NCI-H1694 (cell line): ENCODE measurements around the gene SURF4.

Experiments used
- DNase-seq: peaks from one replicate; lab custom pipeline; 2025; lab: John Stamatoyannopoulos, UW

The SURF4 gene

DNA sequence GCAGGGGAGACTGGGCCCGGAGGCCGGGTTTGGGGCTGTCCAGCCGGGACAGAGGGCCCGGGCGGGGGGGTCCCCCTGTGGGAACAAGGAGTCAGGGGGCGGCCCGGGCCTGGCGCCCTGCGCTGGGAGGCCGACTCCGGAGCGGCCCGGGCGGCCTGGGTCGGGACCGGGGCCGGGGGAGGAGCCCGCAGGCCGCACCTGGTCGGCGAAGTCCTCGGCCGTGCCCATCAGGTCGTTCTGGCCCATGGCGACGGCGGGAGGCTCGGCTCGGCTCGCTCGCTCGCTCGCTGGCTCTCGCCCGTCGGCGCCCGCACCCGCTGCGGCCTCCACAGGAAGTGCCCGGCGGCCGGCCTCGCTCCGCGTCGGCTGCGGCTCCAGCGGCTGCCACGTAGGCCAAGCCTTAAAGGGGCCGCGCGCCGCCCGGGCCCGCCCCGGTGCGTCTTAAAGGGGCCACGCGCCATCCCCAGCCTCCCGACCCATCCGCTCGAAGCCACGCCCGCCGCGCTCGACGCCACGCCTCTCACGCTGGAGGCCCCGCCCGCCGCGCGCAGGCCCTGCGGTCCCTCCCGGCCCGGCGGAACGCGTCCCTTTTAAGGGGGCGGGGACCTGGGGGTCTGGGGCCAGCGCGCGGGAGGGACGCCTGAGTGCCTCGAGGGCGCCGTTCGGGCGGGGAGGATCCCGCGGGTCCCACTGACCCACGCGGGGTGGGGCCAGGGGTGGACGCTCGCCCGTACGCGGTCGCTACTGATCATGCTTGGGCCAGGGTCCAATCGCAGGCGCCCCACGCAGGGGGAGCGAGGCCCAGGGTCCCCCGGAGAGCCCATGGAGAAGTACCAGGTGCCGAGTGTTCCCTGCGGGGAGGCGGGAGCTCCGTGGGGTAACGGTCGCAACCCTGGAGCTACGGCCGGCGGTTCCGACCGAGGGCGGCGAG lies at the start of gene SURF4, which contains the start of gene STKLD1:
SURF4 (minus strand) TSS at position 337 of the 931 bp plus-strand sequence; CDS start at position 246, 91 bp downstream.
STKLD1 (plus strand) TSS at position 643 of the 931 bp plus-strand sequence; CDS start at position 751, 108 bp downstream.
- DNase-seq: peak; percentile 80

DNA sequence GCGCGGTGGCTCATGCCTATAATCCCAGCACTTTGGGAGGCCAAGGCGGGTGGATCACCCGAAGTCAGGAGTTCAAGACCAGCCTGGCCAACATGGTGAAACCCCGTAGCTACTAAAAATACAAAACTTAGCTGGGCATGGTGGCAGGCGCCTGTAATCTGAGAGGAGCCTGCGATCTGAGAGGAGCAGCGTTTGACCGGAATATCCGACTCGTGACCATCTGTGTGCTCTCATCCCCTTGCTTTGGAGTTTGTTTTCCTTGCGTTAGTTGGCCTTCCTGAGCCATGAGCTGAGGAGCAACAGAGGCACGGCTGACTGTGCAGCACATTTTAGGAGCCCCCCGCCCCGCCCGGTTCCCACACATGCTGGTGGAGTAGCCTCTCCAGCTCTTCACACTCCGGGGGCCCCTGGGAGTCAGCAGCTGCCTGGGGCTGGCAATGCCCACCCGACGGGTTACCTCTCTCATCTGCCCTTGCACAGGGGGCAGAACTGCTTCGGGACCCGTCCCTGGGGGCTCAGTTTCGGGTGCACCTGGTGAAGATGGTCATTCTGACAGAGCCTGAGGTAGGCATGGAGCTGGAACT lies 49.3 kb upstream of the SURF4 start:
- DNase-seq: no peak

DNA sequence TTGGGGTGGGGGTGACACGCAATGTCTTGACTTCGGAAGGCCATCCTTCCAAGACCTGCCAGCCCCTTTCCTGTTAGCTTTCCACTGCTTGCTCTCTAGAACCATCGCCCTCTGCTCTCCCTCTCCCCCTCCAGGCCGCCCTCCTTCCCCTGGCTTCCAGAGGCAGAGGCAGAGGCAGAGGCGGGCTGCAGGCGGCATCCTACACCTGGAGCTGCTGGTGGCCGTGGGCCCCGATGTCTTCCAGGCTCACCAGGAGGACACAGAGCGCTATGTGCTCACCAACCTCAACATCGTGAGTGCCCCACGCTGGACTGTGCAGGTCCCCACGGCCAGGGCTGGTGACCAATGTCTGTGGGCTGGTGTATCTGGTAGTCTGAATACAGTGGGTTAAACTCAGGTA lies 48.3 kb upstream of the SURF4 start:
- DNase-seq: no peak

DNA sequence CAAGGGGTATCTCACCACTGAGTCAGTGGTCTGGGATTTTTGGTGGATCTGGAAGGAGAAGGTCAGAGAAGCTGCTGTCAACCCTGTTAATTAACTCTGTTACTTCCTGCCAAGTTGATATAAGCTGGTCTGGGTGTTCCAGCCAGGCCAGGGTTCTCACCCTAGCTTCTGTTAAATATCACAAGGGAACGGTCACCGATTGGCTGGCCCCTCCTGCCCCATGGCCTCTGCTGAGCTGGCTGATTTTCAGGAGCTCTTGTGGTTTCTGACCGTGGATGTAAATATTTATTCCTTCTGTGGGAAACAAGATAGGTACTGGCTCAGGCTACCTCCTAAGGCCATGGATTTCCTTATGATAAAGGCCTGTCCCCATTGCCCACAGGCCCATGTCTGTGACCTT lies 47.4 kb upstream of the SURF4 start:
- DNase-seq: no peak

DNA sequence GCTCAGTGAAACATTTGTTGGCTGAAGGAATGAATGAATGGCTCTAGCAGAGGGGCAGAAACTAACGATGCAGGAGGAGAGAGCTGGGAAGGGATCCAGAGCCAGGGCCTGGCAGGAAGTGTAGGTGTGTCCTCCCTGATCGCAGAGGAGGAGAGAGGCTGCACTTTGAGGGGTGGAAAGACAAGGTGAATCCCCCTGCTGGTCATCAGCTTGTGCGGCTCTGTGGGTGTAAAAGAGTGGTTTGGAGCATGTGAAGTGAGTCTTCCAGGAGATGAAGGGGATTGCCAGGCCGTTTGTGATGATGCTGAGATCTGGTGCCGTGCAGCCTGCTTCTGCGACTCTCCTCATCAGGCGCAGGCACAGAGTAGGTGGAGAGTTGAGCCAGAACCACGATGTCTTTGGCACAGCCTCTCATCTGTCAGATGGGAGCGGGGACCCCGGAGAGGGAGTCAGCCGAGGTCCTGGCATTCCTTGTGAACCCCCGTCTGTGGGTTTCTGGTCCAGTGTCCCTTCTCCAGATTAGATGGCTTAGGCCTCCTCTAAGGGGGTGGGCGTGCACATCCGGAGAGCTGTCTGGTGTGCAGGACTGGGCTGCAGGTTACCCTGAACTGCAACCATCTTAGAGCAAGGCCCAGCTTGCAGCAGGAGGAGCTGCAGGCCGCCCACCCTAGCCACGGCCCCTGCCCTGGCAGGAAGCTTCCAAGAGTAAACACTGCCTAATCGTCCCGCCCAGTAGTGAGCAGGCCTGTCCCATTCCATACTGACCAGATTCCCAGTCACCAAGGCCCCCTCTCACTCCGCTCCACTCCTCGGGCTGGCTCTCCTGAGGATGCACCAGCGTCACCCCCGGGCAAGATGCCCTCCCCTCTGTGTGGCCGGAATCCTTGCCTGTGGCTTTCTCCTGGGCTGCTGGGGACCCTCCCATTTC lies 46.0 kb upstream of the SURF4 start, which contains the start of gene ADAMTS13:
ADAMTS13 (plus strand) TSS at position 753 of the 928 bp plus-strand sequence; CDS start at position 830, 77 bp downstream.
- no peak for DNase-seq

DNA sequence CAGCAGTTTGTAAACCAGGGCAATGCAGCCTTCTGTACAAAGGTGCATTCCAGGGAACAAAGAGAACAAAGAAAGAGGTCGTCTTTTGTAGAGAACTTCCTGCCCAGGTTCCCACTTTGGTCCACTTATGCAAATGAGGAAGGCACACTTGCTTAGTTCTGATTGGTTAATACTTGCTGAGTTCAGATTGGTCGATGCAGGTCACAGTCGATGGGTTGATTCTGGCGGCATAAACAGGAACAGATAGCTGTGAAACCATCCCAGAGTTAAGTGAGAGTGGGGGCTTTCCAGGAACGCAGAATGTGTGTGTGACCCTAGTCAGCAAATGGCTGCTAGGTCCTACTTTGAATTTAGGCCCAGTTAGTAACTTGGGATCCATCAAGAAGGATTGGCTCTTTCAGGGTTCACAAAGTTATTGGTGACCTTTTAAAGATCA lies 44.5 kb upstream of the SURF4 start:
- no peak for DNase-seq

DNA sequence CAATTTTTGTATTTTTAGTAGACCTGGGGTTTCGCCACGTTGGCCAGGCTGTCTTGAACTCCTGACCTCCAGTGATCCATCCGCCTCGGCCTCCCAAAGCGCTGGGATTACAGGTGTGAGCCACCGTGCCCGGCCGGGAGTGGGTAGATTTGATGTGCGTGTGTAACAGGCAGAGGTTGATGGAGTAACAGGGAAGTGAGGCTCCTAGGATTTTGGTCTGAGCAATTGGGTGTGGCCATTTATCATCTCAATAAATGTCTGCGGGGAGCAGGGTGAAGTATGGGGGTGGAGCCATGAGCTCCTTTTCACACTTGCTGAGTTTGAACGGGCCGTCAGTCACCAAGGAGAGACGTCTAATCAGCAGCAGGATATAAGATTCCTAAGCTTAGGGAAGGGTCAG lies 43.1 kb upstream of the SURF4 start:
- no peak for DNase-seq

DNA sequence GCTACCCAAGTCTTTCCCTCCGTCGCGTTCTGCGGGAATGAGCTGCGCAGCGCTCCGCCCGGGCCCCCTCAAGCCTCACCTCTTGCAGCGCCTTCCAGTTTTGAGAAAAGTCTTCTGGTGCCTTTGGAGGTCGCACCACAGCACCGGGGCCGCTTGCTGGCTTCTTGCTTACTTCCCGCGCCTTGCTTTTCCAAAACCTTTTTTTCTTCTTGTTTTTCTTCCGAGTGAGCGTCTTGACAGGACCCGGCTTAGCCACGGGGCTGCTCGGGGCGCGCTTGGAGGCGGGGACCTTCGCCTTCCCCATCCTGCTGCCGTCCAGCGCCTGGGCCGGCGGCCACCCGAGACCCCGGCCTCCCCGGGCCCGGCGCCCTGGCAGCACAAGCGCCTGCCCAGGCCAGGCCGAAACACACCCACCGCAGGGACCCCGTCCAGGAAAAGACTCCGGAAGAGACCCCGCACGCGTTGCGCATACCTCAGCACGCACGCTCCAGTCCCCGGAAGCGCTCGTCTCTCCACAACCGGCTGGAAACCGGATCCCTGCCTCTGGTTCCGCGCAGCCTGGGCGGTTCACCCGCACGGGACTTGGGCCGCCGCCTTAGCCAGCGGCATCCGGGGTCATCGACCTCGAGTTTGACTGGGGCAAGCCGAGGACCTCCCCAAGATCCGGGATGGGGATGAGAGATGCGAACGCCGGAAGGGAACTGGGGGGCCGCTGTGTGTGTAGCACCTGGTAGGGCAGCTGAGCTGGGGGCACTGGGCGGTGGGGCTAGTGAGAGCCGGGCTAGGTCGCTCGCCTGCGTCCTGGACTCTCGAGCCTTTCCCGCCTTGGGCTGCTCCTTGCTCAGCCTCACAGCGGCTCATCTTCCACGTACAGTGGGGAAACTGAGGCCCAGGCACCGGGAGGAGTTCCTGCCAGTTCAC lies 41.9 kb upstream of the SURF4 start, which contains the start of gene REXO4:
REXO4 (minus strand) TSS at position 470 of the 921 bp plus-strand sequence; CDS start at position 304, 166 bp downstream.
- DNase-seq: peak; percentile 71

DNA sequence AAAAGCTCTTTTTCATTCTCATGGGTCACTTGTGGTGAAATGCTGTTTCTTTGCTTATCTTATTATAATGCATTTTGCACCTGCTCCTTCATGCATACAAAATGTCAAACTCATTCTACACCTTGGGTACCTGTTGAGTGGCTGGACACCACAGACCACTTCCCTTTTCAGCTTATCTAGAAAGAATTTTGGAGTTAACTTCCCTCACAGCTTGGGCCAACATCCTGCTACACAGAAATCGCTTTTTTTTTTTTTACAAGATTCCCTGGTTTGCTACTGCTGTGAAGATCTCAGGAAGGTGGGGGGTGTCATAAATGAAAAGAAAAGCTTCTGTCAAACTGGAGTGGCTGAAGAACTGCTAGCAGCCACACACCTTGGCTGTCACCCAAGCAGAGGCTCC lies 39.3 kb upstream of the SURF4 start:
- no peak for DNase-seq

DNA sequence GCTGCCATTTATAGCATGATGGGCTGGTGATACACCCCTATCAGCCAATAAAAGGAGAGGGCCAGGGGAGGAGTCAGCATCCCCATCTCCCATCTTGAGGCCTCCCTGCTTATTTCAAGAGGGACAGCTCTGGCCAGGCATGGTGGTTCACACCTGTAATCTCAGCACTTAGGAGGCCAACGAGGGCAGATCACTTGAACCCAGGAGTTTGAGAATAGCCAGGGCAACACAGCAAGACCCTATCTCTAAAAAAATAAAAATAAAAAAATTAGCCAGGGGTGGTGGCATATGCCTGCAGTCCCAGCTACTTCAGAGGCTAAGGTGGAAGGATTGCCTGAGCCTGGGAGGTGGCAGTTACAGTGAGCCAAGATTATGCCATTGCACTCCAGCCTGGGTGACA lies 32.2 kb upstream of the SURF4 start:
- no peak for DNase-seq

DNA sequence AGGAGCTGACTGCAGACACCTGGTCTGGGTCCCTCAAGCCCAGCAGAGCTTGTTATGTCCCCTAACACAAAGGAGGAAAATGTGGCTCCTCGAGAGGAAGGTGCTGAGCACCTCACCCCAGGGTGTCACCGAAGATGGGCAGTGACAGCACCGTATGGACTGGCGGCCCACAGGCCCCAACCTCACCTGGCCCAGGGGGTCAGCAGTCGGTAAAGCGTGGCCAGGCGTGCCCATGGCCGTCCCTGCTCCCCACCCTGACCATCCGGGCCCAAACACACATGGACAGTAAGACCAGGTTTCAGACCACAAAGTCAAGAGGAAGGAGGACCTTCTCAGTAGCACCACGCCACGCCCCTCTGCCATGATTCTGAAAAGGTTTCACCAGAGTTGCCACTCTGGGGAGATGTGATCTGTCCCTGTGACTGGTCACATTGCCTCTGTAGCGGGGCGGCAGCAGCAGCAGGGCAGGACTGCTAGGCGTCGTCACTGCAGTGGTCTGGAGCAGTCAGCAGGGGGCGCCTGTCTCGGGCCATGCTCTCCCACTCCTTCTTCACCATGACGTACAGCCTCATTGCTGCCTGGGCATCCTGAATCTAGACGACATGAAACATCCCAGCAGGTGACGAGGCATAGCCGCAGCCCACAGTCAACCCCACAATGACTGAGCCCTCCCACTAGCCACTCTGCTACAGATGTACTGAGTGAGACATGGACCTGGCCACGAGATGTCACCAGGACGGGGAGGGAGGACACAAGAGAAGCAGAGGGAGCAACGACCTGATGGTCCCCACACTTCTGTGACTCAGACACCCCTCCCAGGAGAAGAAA lies 30.8 kb upstream of the SURF4 start:
- DNase-seq: peak; percentile 76

DNA sequence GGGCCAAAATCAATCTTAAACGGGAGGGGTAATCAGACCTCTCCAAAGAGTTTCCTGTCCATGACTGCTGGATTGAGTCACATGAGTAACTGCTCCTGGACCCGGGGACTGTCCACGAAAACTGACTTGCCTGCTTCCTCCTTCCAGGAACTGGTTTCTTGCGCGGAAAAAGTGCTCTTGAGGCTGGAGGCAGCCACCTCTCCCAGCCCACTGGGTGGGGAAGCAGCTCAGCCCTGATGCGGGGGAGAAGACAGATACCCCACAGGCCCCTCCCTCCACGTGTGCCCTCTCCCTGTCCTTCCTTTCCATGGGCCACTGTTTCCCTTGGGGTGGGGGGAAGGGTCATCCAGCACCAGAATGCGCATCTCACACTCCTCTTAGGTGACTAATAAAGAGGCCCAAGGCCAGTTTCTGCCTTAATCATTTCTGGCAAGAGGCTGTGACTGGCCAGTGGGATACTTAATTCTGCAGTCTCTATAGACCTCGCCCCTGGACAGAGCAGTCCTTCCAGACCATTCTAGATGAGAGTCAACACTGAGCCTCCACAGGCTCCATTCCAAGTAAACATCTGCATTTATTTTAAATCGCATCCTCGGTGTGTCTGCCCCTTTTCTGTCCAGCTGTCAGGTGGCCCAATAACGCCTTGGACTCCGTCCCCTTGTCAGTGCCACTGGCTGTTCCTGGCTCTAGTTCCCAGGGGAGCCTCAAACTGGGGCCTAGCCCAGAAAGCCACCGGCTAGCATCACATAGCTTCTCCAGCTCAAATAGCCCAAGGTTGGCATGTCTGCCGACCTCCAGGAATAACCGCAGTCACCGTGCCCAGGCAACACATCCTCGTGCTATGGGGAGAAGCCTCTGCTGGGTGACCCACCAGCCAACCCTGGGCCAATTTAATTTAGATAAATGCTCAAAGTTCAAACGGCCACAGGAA lies 29.9 kb upstream of the SURF4 start:
- no peak for DNase-seq

DNA sequence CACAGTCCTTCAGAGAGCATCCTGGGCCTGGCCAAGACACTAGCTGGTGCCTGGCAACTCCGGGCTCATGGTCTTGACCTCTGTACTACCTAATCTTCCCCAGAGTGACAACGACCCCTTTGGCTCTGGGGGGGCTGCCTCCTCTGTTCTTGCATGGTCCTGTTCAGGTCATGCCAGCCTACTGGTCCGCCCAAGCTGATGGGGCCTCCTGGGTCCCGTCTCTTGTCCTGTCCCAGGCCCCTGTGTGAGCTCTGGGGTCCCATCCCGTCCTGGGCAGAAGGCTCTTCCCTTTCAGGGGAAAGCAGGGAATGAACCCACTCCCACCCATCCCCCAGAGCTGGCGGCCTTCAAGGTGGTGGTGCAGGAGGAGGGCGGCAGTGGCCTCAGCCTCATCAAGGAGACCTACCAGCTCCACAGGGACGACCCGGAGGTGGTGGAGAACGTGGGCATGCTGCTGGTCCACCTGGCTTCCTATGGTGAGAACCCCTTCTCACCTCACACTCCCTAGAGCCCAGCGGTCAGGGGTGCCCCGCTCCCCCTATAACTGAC lies 28.7 kb upstream of the SURF4 start:
- DNase-seq: no peak

DNA sequence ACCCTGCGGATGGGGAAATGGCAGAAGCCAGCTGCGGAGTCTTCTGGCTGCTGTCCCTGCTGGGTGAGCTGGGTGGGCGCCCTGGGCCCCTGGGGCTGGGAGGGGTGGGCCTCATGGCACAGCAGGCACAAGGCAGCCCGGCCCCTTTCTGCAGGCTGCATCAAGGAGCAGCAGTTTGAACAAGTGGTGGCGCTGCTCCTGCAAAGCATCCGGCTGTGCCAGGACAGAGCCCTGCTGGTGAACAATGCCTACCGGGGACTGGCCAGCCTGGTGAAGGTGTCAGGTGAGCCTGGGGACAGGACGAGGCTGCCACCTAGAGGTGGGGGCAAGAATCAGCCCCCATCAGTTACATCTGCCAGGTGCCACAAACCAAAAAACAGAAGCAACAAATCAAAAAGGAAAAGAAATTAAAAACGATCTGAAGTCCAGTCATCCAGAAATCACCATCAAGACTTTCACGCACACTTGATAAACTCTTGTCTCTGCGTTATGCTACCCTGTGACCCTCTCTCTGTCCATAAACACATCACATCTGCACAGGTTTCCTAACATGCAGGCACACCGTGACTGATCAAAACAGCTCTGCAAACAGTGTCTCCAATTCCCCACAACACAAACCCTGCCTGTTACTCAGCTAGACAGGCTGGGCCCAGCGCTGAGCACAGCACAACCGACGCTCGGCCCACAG lies 28.1 kb upstream of the SURF4 start:
- peak; percentile 45 for DNase-seq

DNA sequence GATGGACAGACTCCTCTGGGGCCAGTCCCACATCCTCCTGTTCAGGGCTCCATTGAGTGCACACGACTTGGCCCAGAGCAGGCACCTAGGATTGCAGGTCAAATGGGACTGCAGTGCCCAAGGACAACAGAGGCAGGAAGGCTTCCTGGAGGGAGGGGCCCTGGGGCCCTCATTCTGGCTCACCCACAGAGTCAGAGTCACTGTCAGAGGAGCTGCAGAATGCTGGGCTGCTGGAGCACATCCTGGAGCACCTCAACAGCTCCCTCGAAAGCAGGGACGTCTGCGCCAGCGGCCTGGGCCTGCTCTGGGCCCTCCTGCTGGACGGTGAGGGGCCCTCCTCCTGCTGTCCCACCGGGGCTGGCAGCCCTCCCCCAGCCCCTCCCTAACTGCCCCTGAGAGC lies 26.8 kb upstream of the SURF4 start:
- no peak for DNase-seq

DNA sequence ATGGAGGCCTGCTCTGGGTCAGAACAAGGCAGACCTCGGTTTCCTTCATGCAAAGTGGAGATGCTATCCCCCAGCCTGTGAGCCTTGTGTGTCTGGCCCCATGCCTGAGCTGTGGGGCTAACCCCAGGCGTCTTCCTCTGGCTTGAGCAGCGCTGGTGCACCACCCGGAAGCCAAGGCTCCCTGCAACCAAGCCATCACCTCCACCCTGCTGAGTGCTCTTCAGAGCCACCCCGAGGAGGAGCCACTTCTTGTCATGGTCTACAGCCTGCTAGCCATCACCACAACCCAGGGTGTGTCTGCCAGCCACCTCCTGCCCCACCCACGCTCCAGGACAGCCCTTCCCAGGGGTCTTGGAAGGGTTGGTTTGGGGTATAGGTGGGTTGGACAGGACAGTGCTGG lies 25.7 kb upstream of the SURF4 start:
- DNase-seq: no peak

DNA sequence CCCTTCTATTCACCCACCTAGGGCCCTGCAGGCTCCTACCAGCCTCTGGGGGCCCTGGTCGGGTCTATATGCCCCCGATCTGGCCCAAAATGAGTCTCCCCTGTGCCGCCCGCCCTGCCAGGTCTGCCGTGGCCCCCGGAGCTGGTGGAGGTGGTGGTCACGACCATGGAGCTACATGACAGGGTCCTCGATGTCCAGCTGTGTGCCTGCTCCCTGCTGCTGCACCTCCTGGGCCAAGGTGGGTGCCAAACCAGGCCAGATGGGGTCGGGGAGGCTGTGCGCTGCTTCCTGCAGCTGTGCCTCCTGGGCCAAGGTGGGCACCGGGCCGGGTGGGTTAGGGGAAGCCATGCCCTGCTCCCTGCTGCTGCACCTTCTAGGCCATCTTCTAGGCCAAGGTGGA lies 24.4 kb upstream of the SURF4 start:
- DNase-seq: no peak

DNA sequence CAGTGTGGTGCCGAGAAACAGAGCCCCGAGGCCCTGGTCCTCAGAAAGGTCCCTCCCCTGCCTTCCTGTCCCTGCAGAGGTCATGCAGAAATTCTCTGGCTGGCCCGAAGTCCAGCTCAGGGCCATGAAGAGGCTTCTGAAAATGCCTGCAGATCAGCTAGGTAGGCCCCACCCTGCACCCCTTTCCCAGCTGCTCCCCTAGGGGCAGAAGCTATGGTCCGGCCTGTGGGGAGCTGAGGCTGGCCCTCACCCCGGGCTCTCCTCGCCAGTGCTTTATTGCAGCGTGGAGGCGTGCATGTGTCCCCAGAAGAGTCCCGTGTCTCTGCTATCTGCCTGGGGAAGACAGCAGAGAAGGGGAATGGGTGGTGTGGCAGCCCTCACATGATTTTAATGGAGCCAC lies 22.0 kb upstream of the SURF4 start:
- DNase-seq: no peak
